K562 (cell line): ENCODE data around the gene CSTPP1. TPM values are rescaled to one million over a fixed set of nuclear protein-coding genes. Genes with fewer than 3 reads are reported as not detected.
A peak's percentile ranks its signal among the peaks of the same experiment; 100 is the strongest.

Experiments
- ATAC-seq: fragments of 200-7000 bp; cut with Tn5 transposase; 3 replicates; pipeline ENCODE4 v1.9.1; 2020; ENCODE audit warnings: moderate library complexity
- BruUV-seq: library from RNA; stranded (reverse); fragments of 400-500 nt; replicated peaks from 2 replicates; lab custom pipeline; 2021; lab: Mats Ljungman, UMichigan
- CTCF ChIA-PET: fragments of 300-600 bp; formaldehyde crosslinking; extraction: SDS; loops from one replicate; lab custom pipeline; 2021; ENCODE audit warnings: low intra/inter-chr PET ratio; lab: Yijun Ruan, JAX
- POLR2A ChIA-PET: fragments of 300-600, 350-650 bp; sonication (Branson Sonifier 250); formaldehyde crosslinking; extraction: SDS; loops from one replicate; lab custom pipeline; 2021; ENCODE audit warnings: antibody characterized with exemption, inconsistent platforms; lab: Yijun Ruan, JAX
- DNase-seq, 4 experiments: peaks; one replicate each; pipeline versions ENCODE4 v3.0.0 to v3.0.0-alpha.2; 2011 to 2018; ENCODE audit warnings: low spot score in 3 of 4, mixed read lengths in 3 of 4; ENCODE audit errors: extremely low read depth in 1 of 4
- FAIRE-seq: peaks from 2 replicates; lab custom pipeline; 2011; peaks lifted over from hg19 to GRCh38; lab: Jason Lieb, UNC
- H2AFZ ChIP-seq: 2 replicates; pipeline ENCODE4 v1.6.0; 2011; ENCODE audit warnings: low read depth, low read length, control low read depth, inconsistent platforms
- H3K27ac ChIP-seq: fragments of 200-600 bp; 3 replicates; pipeline ENCODE4 v1.8.0; 2011; ENCODE audit warnings: low read depth, mild to moderate bottlenecking, control low read depth, inconsistent platforms, low read length, moderate library complexity, mixed read lengths; ENCODE audit errors: extremely low read depth
- H3K27me3 ChIP-seq, 2 experiments: fragments of 300-600 bp in 1 of 2; 2 replicates in 1 of 2; 3 replicates in 1 of 2; pipeline versions ENCODE4 v1.6.0 to v1.8.0; 2011; ENCODE audit warnings: inconsistent platforms in 2 of 2, low read length in 2 of 2, mild to moderate bottlenecking in 1 of 2, mixed read lengths in 1 of 2, moderate library complexity in 1 of 2; ENCODE audit not compliant: control insufficient read depth in 2 of 2, insufficient read depth in 2 of 2
- H3K36me3 ChIP-seq: fragments of 300-600 bp; 3 replicates; pipeline ENCODE4 v1.8.0; 2011; ENCODE audit warnings: mild to moderate bottlenecking, low read length, inconsistent platforms; ENCODE audit not compliant: control insufficient read depth, insufficient read depth
- H3K4me1 ChIP-seq, 2 experiments: fragments of 200-600 bp in 1 of 2; replicated peaks in 1 of 2; 2 replicates in 1 of 2; 3 replicates in 1 of 2; pipeline versions ENCODE4 v1.5.1 to v1.8.0; 2011; ENCODE audit warnings: inconsistent platforms in 2 of 2, low read length in 2 of 2, mild to moderate bottlenecking in 1 of 2, mixed read lengths in 1 of 2, moderate library complexity in 1 of 2; ENCODE audit not compliant: control insufficient read depth in 2 of 2, insufficient read depth in 2 of 2
- H3K4me2 ChIP-seq: 2 replicates; pipeline ENCODE4 v1.6.1; 2011; ENCODE audit warnings: low read length, control low read depth, inconsistent platforms, mixed read lengths; ENCODE audit not compliant: insufficient read depth
- H3K4me3 ChIP-seq: fragments of 200-600 bp; sonication (generic), shearing (Covaris generic); 2 replicates; pipeline ENCODE4 v1.5.1; 2016; ENCODE audit warnings: control low read depth, inconsistent platforms
- H3K79me2 ChIP-seq: fragments of 200-600 bp; 3 replicates; pipeline ENCODE4 v1.8.0; 2011; ENCODE audit warnings: low read length, inconsistent platforms; ENCODE audit not compliant: control insufficient read depth, insufficient read depth
- H3K9ac ChIP-seq, 2 experiments: 2 replicates each; pipeline versions ENCODE4 v1.6.0 to v1.6.1; 2011; ENCODE audit warnings: low read depth in 2 of 2, low read length in 2 of 2, control low read depth in 1 of 2, inconsistent platforms in 1 of 2, mild to moderate bottlenecking in 1 of 2, mixed read lengths in 1 of 2; ENCODE audit not compliant: insufficient read depth in 1 of 2
- H3K9me1 ChIP-seq: one replicate; pipeline ENCODE4 v1.6.0; 2011; ENCODE audit warnings: inconsistent platforms, mild to moderate bottlenecking, low read length, moderate library complexity; ENCODE audit not compliant: control insufficient read depth, insufficient read depth
- H3K9me3 ChIP-seq: replicated peaks from 2 replicates; pipeline ENCODE4 v1.5.1; 2011; ENCODE audit warnings: low read depth, low read length, inconsistent platforms; ENCODE audit not compliant: control insufficient read depth, insufficient read depth
- H4K20me1 ChIP-seq: replicated peaks from 2 replicates; pipeline ENCODE4 v1.6.1; 2011; ENCODE audit warnings: low read length, inconsistent platforms, mixed read lengths; ENCODE audit not compliant: control insufficient read depth, insufficient read depth
- C11orf30 ChIP-seq: fragments of 450-650 bp; IDR thresholded peaks from 2 replicates; pipeline ENCODE4 v1.6.1; 2016; ENCODE audit warnings: low read depth, mild to moderate bottlenecking
- NR2C2 ChIP-seq, 2 experiments: fragments of 200-800 bp in 1 of 2; sonication (Bioruptor generic) in 1 of 2; sonication (generic) in 1 of 2; formaldehyde crosslinking in 1 of 2; IDR thresholded peaks; 2 replicates each; pipeline versions ENCODE4 v1.6.1 to v1.8.0; 2016 to 2022; ENCODE audit warnings: mild to moderate bottlenecking in 1 of 2, missing compliant biosample characterization in 1 of 2, missing genetic modification characterization in 1 of 2, missing genetic modification reagents in 1 of 2
- ZNF316 ChIP-seq: fragments of 450-650 bp; IDR thresholded peaks from 2 replicates; pipeline ENCODE4 v1.6.1; 2016
- ZNF707 ChIP-seq: fragments of 250-450 bp; sonication (Bioruptor Pico); conservative IDR thresholded peaks from 2 replicates; pipeline ENCODE4 v1.8.0; 2022; ENCODE audit warnings: inconsistent platforms, mild to moderate bottlenecking, moderate library complexity
- WGBS: fragments of 100-300 bp; shearing (Covaris generic); methylation state at CpG from one replicate; pipeline ENCODE4 v1.1.6; 2016; ENCODE audit warnings: low coverage, mixed read lengths; ENCODE audit not compliant: insufficient coverage; ENCODE audit errors: missing lambda C conversion rate; 5-methylcytosine and 5-hydroxymethylcytosine counted together
- in situ Hi-C: fragments of 300-500 bp; cut with MboI; formaldehyde crosslinking; loops from 4 replicates; pipeline ENCODE4 v1.15.0; 2018; ENCODE audit warnings: inconsistent platforms, mixed read lengths
- intact Hi-C: fragments of 100-400 bp; cut with micrococcal nuclease; formaldehyde crosslinking; loops from 2 replicates; pipeline ENCODE4 v1.14.2; 2022
- polyA plus RNA-seq, 8 experiments: library from polyadenylated mRNA; depleted of rRNA in 4 of 8; stranded (reverse) in 5 of 8; unstranded in 3 of 8; fragments of >200 nt; fragmentation: Nextera tagmentation in 2 of 8; fragmentation: Illumina TruSeq in 1 of 8; extraction: Ambion mirVana in 2 of 8; extraction: Trizol in 1 of 8; gene quantifications; 2 replicates each; pipeline versions ENCODE4 v1.2.1 to v1.2.3, GENCODE V29; 2011 to 2014; ENCODE audit warnings: inconsistent platforms in 1 of 8, missing spikeins in 1 of 8
- total RNA-seq, 7 experiments: library from RNA; depleted of rRNA in 6 of 7; stranded (reverse); fragments of >200 nt in 6 of 7; fragmentation: Illumina TruSeq in 2 of 7; extraction: Trizol in 2 of 7; gene quantifications; 2 replicates each; pipeline versions ENCODE4 v1.2.1 to v1.2.3, GENCODE V29; 2011 to 2021; ENCODE audit warnings: low replicate concordance in 1 of 7
- TF ChIP-seq, protein P1 (sequence below): IDR thresholded peaks from 2 replicates; pipeline ENCODE4 v1.6.1; 2014; ENCODE audit warnings: antibody characterized with exemption
- TF ChIP-seq, protein P2 (sequence below): fragments of 450-650 bp; formaldehyde crosslinking; IDR thresholded peaks from 2 replicates; pipeline ENCODE4 v1.4.0; 2022; ENCODE audit warnings: missing genetic modification characterization

Gene CSTPP1
- total and polyA plus RNA-seq, 9 of the 15 experiments (the other 6 are each of a cell fraction or from before 2014, with no cell fraction given) = 6.5 to 17.8 (median 9.2) TPM

DNA sequence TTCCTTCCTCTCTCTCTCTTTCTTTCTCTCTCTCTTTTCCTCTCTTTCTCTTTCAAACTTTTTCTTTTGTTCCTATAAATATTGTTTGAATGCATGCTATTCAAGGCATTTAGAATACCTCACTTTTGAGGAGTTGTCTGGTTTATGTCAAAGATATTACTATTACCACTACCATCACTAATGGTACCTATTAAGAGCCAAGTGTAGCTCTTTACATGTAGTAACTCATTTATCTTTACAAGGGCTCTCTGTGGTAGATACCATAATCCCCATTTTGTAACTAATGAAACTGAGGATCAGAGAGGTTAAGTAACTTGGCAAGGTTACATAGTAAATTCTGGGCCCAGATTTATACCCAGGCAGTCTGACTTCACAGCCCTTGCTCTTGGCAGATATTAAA is 116.0 kb downstream of the CSTPP1 start (continued):
- TF ChIP-seq, protein P1, sequence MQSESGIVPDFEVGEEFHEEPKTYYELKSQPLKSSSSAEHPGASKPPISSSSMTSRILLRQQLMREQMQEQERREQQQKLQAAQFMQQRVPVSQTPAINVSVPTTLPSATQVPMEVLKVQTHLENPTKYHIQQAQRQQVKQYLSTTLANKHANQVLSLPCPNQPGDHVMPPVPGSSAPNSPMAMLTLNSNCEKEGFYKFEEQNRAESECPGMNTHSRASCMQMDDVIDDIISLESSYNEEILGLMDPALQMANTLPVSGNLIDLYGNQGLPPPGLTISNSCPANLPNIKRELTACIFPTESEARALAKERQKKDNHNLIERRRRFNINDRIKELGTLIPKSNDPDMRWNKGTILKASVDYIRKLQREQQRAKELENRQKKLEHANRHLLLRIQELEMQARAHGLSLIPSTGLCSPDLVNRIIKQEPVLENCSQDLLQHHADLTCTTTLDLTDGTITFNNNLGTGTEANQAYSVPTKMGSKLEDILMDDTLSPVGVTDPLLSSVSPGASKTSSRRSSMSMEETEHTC = no peak
- TF ChIP-seq, protein P2, sequence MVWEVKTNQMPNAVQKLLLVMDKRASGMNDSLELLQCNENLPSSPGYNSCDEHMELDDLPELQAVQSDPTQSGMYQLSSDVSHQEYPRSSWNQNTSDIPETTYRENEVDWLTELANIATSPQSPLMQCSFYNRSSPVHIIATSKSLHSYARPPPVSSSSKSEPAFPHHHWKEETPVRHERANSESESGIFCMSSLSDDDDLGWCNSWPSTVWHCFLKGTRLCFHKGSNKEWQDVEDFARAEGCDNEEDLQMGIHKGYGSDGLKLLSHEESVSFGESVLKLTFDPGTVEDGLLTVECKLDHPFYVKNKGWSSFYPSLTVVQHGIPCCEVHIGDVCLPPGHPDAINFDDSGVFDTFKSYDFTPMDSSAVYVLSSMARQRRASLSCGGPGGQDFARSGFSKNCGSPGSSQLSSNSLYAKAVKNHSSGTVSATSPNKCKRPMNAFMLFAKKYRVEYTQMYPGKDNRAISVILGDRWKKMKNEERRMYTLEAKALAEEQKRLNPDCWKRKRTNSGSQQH (CRISPR knock-in tag) = no peak
- TF ChIP-seq, all 486 proteins: peak for 0

GRCh38 chr11:47055534-47055933 is 119.0 kb downstream of the CSTPP1 start:
- FAIRE-seq (no peak), DNase-seq (no peak), ATAC-seq (no peak)
- peaks cover 4% of the 10 kb centered on the region for H3K9me1 ChIP-seq
- intact Hi-C loops (no loop called here), in situ Hi-C loops (no loop called here)
- no peaks in the 10 kb centered on the region for H3K79me2 ChIP-seq
- no TSS peak for BruUV-seq
- ChIA-PET CTCF (no interaction called here), POLR2A (interaction anchor here (1.5 kb wide), 1 partner anchor 11 kb away, joined by 5 read pairs; no protein-coding TSS in a partner anchor)
- 47% methylated on average over 1 of the region's 1 CpG for WGBS
- H3K9me3 ChIP-seq = no peaks in the 10 kb centered on the region
- H4K20me1 ChIP-seq = no peaks in the 10 kb centered on the region
- no peak overlapping the region for H3K9ac ChIP-seq
- H3K4me1 ChIP-seq = peaks cover 4 to 22% of the 10 kb centered on the region in 2 experiments; a peak in 4 of 5 replicates
- no peak overlapping the region for H3K27ac ChIP-seq
- TF ChIP-seq NR2C2 (CRISPR knock-in tag; IDR thresholded peaks at IDR 0.05) (no peak), NR2C2 (tag; IDR thresholded peaks at IDR 0.05) (peak; percentile 6; the same call in 1 of the 2 replicates), ZNF707 (CRISPR knock-in tag) (no peak), ZNF316 (peak; percentile 71), C11orf30 (peak; percentile 65)
- TF ChIP-seq, all 486 proteins: peak for 3
- no peaks in the 10 kb centered on the region for H3K36me3 ChIP-seq
- H3K27me3 ChIP-seq = no peaks in the 10 kb centered on the region
- no peak overlapping the region for H3K4me3 ChIP-seq
- H3K4me2 ChIP-seq = no peak overlapping the region; the same call in 1 of the 2 replicates
- no peak overlapping the region for H2AFZ ChIP-seq
